A673 (cell line): ENCODE results near the gene PROSER2.

Experiments used
- CTCF ChIP-seq: fragments of 300-800, 200-600 bp; sonication (generic); conservative IDR thresholded peaks from 2 replicates; pipeline ENCODE4 v1.5.1; 2017; ENCODE audit warnings: low read depth, mild to moderate bottlenecking, antibody characterized with exemption, low read length, moderate library complexity, mixed read lengths
- EZH2 ChIP-seq: fragments of 200-600 bp; sonication (generic); IDR thresholded peaks from 2 replicates; pipeline ENCODE4 v1.6.1; 2017; ENCODE audit warnings: borderline replicate concordance, low read depth, mild to moderate bottlenecking, mixed read lengths, antibody characterized with exemption, low read length; ENCODE audit not compliant: poor library complexity, severe bottlenecking

- no peak for TF ChIP-seq CTCF
- no peak for TF ChIP-seq EZH2
These were observed 11.9 kb downstream of the PROSER2 start for GRCh38 chr10:11835061-11835460.
